Measurements from ENCODE around the gene C3orf62. TPM values are rescaled to one million over a fixed set of nuclear protein-coding genes. Genes with fewer than 3 reads are reported as not detected.
A peak's percentile ranks its signal among the peaks of the same experiment; 100 is the strongest.

Gene C3orf62
- 10 to 100 TPM in 3 of 4 donors, 1 to 10 TPM in 1; 8.6 to 14.7 (median 12.6) TPM for polyA plus RNA-seq (ENCODE audit: insufficient read length in 4 of 4)

GRCh38 chr3:49276475-49277382 lies at the start of gene C3orf62:
Gene C3orf62 (minus strand): TSS chr3:49277232. CDS start chr3:49276872, 360 bp downstream.
- DNase-seq (ENCODE audit: low read depth in 4 of 4, low spot score in 2 of 4), result peak; percentile 60 to 77 (median 76)

GRCh38 chr3:49324768-49325167 lies 47.7 kb upstream of the C3orf62 start:
- DNase-seq (ENCODE audit: low read depth in 4 of 4, low spot score in 2 of 4), result no peak

GRCh38 chr3:49316696-49317457 lies 39.8 kb upstream of the C3orf62 start:
- no peak for DNase-seq (ENCODE audit: low read depth in 4 of 4, low spot score in 2 of 4)

- DNase-seq (ENCODE audit: low read depth in 4 of 4, low spot score in 2 of 4), result no peak
Measured at GRCh38 chr3:49313896-49314688, 37.1 kb upstream of the C3orf62 start.

GRCh38 chr3:49311283-49311682 lies 34.3 kb upstream of the C3orf62 start:
- no peak for DNase-seq (ENCODE audit: low read depth in 4 of 4, low spot score in 2 of 4)

- DNase-seq (ENCODE audit: low read depth in 4 of 4, low spot score in 2 of 4), result no peak
Measured at GRCh38 chr3:49310677-49311076, 33.6 kb upstream of the C3orf62 start.

GRCh38 chr3:49305608-49306007 lies 28.6 kb upstream of the C3orf62 start:
- DNase-seq (ENCODE audit: low read depth in 4 of 4, low spot score in 2 of 4), result no peak

GRCh38 chr3:49302613-49303012 lies 25.6 kb upstream of the C3orf62 start:
- DNase-seq (ENCODE audit: low read depth in 4 of 4, low spot score in 2 of 4), result no peak

- no peak for DNase-seq (ENCODE audit: low read depth in 4 of 4, low spot score in 2 of 4)
Measured at GRCh38 chr3:49300595-49300994, 23.6 kb upstream of the C3orf62 start.

GRCh38 chr3:49298511-49298910 lies 21.5 kb upstream of the C3orf62 start:
- no peak for DNase-seq (ENCODE audit: low read depth in 4 of 4, low spot score in 2 of 4)

GRCh38 chr3:49296781-49297411 lies 19.9 kb upstream of the C3orf62 start:
- no peak for DNase-seq (ENCODE audit: low read depth in 4 of 4, low spot score in 2 of 4)

- DNase-seq (ENCODE audit: low read depth in 4 of 4, low spot score in 2 of 4), result no peak
Measured at GRCh38 chr3:49295489-49296058, 18.5 kb upstream of the C3orf62 start.

- DNase-seq (ENCODE audit: low read depth in 4 of 4, low spot score in 2 of 4), result no peak
Measured at GRCh38 chr3:49294343-49294742, 17.3 kb upstream of the C3orf62 start.

- DNase-seq (ENCODE audit: low read depth in 4 of 4, low spot score in 2 of 4), result no peak
Measured at GRCh38 chr3:49283997-49284396, 7.0 kb upstream of the C3orf62 start.

- DNase-seq (ENCODE audit: low read depth in 4 of 4, low spot score in 2 of 4), result no peak
Measured at GRCh38 chr3:49279376-49279775, 2.3 kb upstream of the C3orf62 start.

GRCh38 chr3:49278548-49278947 lies 1.5 kb upstream of the C3orf62 start:
- no peak for DNase-seq (ENCODE audit: low read depth in 4 of 4, low spot score in 2 of 4)

GRCh38 chr3:49277383-49277775 lies 347 bp upstream of the C3orf62 start:
- DNase-seq (ENCODE audit: low read depth in 4 of 4, low spot score in 2 of 4), result peak in 1 of 4 donors; percentile 45

- DNase-seq (ENCODE audit: low read depth in 4 of 4, low spot score in 2 of 4), result no peak
Measured at GRCh38 chr3:49273825-49274532, 3.1 kb downstream of the C3orf62 start.

- no peak for DNase-seq (ENCODE audit: low read depth in 4 of 4, low spot score in 2 of 4)
Measured at GRCh38 chr3:49271047-49271446, 6.0 kb downstream of the C3orf62 start.

All from left renal cortex interstitium (tissue), 4 donors.